ENCODE measurements around the gene ZSCAN31. TPM values are rescaled to one million over a fixed set of nuclear protein-coding genes. Genes with fewer than 3 reads are reported as not detected.

ZSCAN31 gene
- polyA plus RNA-seq, 1 of the 3 experiments (the other 2 are of a cell fraction): 1.9 TPM

- POLR2A ChIA-PET: no interaction called here
- CTCF ChIA-PET: interaction anchor here (1.5 to 2.5 kb wide), 2 partner anchors 13 to 70 kb away, joined by 4 to 5 read pairs; partner anchors contain the start of gene PGBD1
- peaks cover 4% of the 10 kb centered on the region for H3F3A ChIP-seq (replicated peaks; ENCODE audit: insufficient read depth)
- no peak overlapping the region for H2AFZ ChIP-seq (ENCODE audit: low read depth)
- H4K20me1 ChIP-seq (ENCODE audit: insufficient read depth): no peaks in the 10 kb centered on the region
- no peaks in the 10 kb centered on the region for H3K27me3 ChIP-seq (ENCODE audit: insufficient read depth)
- peaks cover 40% of the 10 kb centered on the region for H3K79me2 ChIP-seq (ENCODE audit: insufficient read depth)
- peak overlapping the region; percentile 76; the same call in 1 of the 2 replicates for H3K4me2 ChIP-seq
- H3K4me3 ChIP-seq (ENCODE audit: low read depth in 2 of 2, low read length in 1 of 2): peak overlapping the region; percentile 89 to 92; a peak in 2 of 4 replicates
- no peak overlapping the region for H3K27ac ChIP-seq (ENCODE audit: low read depth in 2 of 2, low read length in 1 of 2)
- peaks cover 4 to 16% of the 10 kb centered on the region in 2 experiments; a peak in 3 of 4 replicates for H3K4me1 ChIP-seq (ENCODE audit: control insufficient read depth in 1 of 2, insufficient read depth in 2 of 2, low read depth in 1 of 2, low read length in 1 of 2)
- H3K36me3 ChIP-seq (replicated peaks in 1 of 2; ENCODE audit: control insufficient read depth in 1 of 2, insufficient read depth in 2 of 2, low read length in 1 of 2): no peaks in the 10 kb centered on the region
- TF ChIP-seq EZH2phosphoT487 (IDR thresholded peaks at IDR 0.05; ENCODE audit: borderline replicate concordance, low read depth) (no peak), YY1 (IDR thresholded peaks at IDR 0.05; ENCODE audit: low read depth) (no peak), NFIC (IDR thresholded peaks at IDR 0.05; ENCODE audit: borderline replicate concordance) (peak; percentile 19; the same call in 1 of the 2 replicates)
- no peaks in the 10 kb centered on the region for H3K9me2 ChIP-seq
- no peaks in the 10 kb centered on the region for H3K9me3 ChIP-seq
- H3K9ac ChIP-seq: no peak overlapping the region
- 97% methylated on average over 2 of the region's 2 CpGs for WGBS (ENCODE audit: low lambda C conversion rate)
- DNase-seq: no peak
Observed at GRCh38 chr6:28351087-28351486, 15.1 kb upstream of the ZSCAN31 start.

GRCh38 chr6:28349892-28350737 lies 14.2 kb upstream of the ZSCAN31 start, which contains the start of gene ZKSCAN3:
ZKSCAN3 (plus strand) TSS chr6:28349947; CDS start chr6:28359587, 9,640 bp downstream.
- Histone ChIP-seq H3K36me3 (replicated peaks in 1 of 2; ENCODE audit: control insufficient read depth in 1 of 2, insufficient read depth in 2 of 2, low read length in 1 of 2) (no peaks in the 10 kb centered on the region), H3K9me3 (no peaks in the 10 kb centered on the region), H3K4me1 (ENCODE audit: control insufficient read depth in 1 of 2, insufficient read depth in 2 of 2, low read depth in 1 of 2, low read length in 1 of 2) (peaks cover under 1 to 9% of the 10 kb centered on the region in 2 experiments; a peak in 3 of 4 replicates), H2AFZ (ENCODE audit: low read depth) (peak within 1 kb of the TSS; percentile 98), H3K9me2 (no peaks in the 10 kb centered on the region), H3K9ac (peak within 1 kb of the TSS; percentile 73), H3K27ac (ENCODE audit: low read depth in 2 of 2, low read length in 1 of 2) (peak within 1 kb of the TSS; percentile 49 to 83), H3K79me2 (ENCODE audit: insufficient read depth) (peaks cover 40% of the 10 kb centered on the region), H3K4me3 (ENCODE audit: low read depth in 2 of 2, low read length in 1 of 2) (peak within 1 kb of the TSS; percentile 89 to 92), H4K20me1 (ENCODE audit: insufficient read depth) (no peaks in the 10 kb centered on the region), H3K27me3 (ENCODE audit: insufficient read depth) (peaks cover 6% of the 10 kb centered on the region; the same call in 1 of the 2 replicates), H3K4me2 (peak within 1 kb of the TSS; percentile 76), H3F3A (replicated peaks; ENCODE audit: insufficient read depth) (peaks cover 4% of the 10 kb centered on the region)
- WGBS (ENCODE audit: low lambda C conversion rate): 1% methylated on average over 24 of the region's 30 CpGs
- ChIA-PET POLR2A (interaction anchor here (0.9 to 1.4 kb wide), 5 partner anchors 9 to 208 kb away, joined by 3 to 10 read pairs (median 5); partner anchors contain the start of genes PGBD1, ZKSCAN8 and ZSCAN26), CTCF (interaction anchor here (0.7 to 2.5 kb wide), 3 partner anchors 12 to 193 kb away, joined by 3 to 5 read pairs (median 4); partner anchors contain the start of gene PGBD1)
- peak; percentile 79 for DNase-seq
- TF ChIP-seq FOXM1 (IDR thresholded peaks at IDR 0.05; ENCODE audit: low read depth) (no peak), NRF1 (IDR thresholded peaks at IDR 0.05; ENCODE audit: low read depth, low read length) (no peak), CTCF (IDR thresholded peaks at IDR 0.05) (no peak), USF2 (IDR thresholded peaks at IDR 0.05; ENCODE audit: borderline replicate concordance, low read depth, low read length) (no peak), EZH2phosphoT487 (IDR thresholded peaks at IDR 0.05; ENCODE audit: borderline replicate concordance, low read depth) (no peak), RXRA (IDR thresholded peaks at IDR 0.05; ENCODE audit: borderline replicate concordance, low read depth) (no peak), YY1 (IDR thresholded peaks at IDR 0.05; ENCODE audit: low read depth) (no peak; the same call in 1 of the 2 replicates), TEAD4 (IDR thresholded peaks at IDR 0.05; ENCODE audit: borderline replicate concordance, insufficient read depth) (no peak), TCF12 (IDR thresholded peaks at IDR 0.05) (peak; percentile 18; the same call in 1 of the 2 replicates), RAD21 (IDR thresholded peaks at IDR 0.05; ENCODE audit: low read length) (no peak; the same call in none of the 2 replicates), TAF1 (IDR thresholded peaks at IDR 0.05; ENCODE audit: borderline replicate concordance, low read depth, low read length) (peak; percentile 70), JUND (IDR thresholded peaks at IDR 0.05) (no peak), ZBTB33 (IDR thresholded peaks at IDR 0.05; ENCODE audit: borderline replicate concordance, low read depth) (no peak), FOXJ3 (CRISPR knock-in tag; IDR thresholded peaks at IDR 0.05) (no peak), PBX3 (IDR thresholded peaks at IDR 0.05) (no peak)
